NK-92 (cell line): ENCODE data around the gene RPS3.

Experiments
- DNase-seq: peaks from one replicate; lab custom pipeline; 2025; ENCODE audit not compliant: unreplicated experiment; lab: John Stamatoyannopoulos, UW

The RPS3 gene

GRCh38 chr11:75434051-75434450 is 34.7 kb downstream of the RPS3 start:
- DNase-seq: no peak

DNA sequence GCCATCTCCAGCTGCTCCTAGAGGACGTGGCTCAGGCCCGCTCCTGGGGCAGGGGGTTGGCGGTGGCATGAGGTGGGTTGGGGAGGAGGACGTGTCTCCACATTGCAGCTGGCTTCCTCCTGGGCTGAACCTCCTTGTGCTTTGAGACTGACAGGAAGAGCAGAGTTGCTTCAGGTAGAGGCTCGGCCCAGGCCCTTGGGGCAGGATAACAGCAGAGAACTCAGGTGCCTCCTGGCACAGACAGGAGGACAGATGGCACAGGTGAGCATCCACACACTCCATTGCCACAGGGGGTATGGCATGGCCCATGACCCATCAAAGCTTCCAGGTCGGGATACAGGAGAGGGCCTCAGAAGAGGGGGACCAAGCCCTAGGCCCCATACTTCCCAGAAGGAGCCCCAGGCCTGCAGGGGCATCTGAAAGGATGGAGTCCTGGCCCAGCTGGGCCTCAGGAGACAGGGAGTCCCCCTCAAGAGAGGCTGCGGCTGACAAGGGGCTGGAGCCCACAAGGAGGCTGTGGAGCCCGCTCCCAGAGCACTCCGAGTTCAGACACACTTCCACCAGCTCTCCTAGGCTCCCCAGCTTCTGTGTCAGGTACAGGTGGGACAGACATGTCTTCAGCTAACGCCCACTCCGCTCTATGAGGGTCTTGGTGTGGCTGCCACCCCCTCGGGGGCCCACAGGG is 35.7 kb downstream of the RPS3 start:
- DNase-seq: no peak

DNA sequence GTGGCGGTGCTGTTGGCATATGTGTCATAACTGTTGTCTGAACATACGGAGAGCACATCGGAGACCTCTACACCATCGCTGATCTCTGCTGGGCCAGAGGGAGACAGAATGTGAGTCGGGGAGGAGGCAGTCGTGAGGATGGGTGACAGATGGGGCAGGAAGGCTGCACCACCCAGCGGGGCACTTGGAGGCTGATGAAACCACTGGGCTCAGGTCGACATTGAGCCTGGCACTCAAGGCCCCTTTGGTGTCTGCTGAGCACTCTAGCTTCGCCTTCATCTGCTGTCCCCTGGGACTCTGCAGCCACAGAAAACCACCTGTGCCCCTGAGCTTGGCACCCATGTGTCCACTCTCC is 36.2 kb downstream of the RPS3 start:
- DNase-seq: no peak

DNA sequence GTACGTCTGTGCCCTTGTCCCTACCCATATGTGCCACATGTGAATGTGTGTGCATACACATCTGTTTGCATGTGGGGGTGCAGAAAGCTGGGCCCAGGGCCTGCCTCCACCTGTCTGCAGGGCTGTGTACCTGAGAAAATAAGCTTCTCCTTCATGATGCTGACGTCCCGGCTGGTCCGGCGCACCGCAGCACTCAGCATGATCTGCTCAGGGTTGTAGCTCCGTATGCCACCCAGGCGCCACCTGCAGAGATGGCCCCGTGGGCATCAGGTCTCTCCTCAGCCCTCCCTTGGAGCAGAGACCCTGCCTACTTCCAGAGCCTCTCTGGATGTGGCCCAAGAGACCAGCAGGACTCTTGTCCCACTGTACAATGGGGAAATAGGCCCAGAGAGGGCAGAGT is 37.5 kb downstream of the RPS3 start:
- DNase-seq: no peak

GRCh38 chr11:75437966-75438659 is 38.8 kb downstream of the RPS3 start:
- no peak for DNase-seq

- no peak for DNase-seq
Measured at GRCh38 chr11:75439026-75439425, 39.7 kb downstream of the RPS3 start.

- DNase-seq: no peak
Measured at GRCh38 chr11:75439495-75440120, 40.3 kb downstream of the RPS3 start.

DNA sequence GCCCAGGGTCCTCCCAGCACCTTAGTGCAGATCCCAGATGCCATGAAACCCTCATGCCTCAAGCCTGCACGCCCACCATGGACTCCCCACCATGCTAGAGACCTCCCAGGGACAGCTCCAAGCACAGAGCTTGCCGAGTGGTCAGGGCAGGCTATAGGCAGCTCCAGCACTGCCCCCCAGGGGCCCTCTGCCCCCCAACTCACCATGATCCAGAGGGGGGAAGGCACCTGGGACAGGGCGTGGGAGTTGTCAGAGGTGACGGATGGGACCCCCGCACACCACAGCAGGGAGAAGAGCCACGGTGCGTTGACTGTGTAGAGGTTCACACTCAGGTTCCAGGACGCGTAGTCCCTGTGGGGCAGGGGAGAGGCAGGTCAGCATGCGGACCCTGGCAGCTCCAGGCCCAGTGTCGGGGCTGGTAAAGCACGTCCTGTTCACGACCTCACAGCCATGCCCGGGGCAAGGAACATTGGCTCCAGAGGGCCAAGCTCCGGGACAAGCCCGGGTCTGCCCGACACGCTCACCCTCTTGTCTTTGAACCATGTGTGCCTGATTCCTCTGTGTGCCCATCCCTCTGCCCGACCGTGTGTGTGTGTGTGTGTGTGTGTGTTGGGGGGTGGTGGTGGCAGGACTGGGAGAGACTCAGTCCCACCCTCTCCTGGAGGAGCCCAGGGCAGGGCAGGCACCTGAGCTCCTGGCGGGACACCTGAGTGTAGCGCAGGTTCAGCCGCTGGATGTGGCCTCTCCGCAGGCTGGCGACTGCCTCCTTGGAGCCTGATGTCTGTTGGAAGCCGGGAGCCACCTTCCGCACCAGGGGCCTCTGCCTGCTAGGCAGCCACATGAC is 41.9 kb downstream of the RPS3 start:
- DNase-seq: no peak

- DNase-seq: no peak
Measured at GRCh38 chr11:75441804-75442132, 42.5 kb downstream of the RPS3 start.

DNA sequence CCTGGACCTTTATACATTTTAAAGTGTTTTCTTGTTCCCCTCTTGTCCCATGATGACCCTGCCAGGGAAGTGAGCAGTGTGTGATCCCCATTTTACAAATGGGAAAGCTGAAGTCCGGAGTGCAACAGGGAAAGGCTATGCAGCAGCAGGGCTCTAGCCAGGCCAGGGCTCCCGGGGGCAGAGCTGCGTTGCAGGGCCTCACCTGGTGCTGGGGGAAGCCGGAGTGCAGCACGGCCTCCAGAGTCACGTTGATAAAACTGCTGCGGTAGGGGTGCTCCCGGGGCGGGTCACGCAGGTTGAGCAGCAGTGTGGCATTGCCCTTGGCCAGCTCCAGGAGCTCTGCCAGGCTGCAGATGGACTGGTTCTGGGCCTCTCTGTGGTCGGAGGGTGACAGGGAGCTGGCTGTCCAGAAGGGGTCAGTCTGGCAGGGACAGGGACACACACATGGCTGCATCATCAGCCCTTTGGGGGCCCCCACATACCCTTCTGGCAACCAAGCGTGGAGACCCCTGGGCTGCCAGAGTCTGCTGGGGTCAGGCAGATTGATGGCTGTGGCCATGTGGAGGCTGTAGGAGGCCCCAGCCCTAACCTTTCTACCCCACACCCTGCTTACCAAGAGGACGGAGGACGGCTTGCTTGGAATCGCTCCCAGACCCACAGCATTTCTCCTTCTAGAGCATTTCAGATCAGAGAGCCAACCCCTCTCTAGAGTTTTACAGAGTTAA is 43.0 kb downstream of the RPS3 start:
- no peak for DNase-seq

DNA sequence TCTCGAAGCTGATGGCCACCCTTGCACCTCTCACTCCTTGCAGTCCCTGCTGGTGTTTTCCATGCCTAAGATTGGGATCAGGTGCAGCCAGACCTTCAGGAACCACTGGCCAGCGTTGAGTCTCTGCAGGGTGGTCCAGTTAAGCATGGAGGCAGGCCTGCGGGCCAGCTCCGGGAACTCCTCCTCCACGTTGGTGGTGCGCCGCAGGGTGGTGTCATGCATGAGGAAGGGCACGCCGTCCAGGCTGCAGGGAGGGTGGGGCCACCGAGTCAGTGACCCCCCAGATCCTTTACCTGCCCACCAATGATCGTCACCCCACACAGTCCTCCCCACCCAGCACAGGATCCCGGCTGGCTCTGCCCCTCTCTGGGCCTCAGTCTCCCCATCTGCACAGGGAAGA is 43.7 kb downstream of the RPS3 start:
- DNase-seq: no peak

- DNase-seq: no peak
Measured at GRCh38 chr11:75445315-75445953, 46.1 kb downstream of the RPS3 start.

GRCh38 chr11:75447415-75447814 is 48.1 kb downstream of the RPS3 start:
- DNase-seq: no peak

DNA sequence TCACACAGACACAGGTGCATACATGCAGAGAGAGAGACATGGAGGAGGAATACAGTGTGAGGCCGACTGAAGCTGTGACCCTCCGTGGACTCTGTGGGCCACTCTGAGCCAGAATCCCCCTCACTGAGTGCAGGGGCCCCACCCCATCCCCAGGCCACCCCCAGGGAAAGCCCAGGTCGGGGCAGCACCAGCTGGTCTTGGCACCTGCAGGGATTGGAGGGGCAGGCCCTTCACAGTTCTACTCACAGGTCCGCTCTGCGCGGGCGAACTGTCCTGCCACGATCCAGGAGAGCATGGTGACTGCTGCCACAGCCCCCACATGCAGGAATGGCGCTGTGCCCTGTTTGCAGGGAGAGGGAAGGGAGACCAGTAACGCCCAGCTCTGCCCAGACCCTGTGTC is 50.0 kb downstream of the RPS3 start:
- no peak for DNase-seq

- DNase-seq: no peak
Measured at GRCh38 chr11:75449776-75450175, 50.5 kb downstream of the RPS3 start.

GRCh38 chr11:75450236-75450635 is 50.9 kb downstream of the RPS3 start:
- DNase-seq: no peak

- DNase-seq: no peak
Measured at GRCh38 chr11:75450826-75451821, 51.8 kb downstream of the RPS3 start.

DNA sequence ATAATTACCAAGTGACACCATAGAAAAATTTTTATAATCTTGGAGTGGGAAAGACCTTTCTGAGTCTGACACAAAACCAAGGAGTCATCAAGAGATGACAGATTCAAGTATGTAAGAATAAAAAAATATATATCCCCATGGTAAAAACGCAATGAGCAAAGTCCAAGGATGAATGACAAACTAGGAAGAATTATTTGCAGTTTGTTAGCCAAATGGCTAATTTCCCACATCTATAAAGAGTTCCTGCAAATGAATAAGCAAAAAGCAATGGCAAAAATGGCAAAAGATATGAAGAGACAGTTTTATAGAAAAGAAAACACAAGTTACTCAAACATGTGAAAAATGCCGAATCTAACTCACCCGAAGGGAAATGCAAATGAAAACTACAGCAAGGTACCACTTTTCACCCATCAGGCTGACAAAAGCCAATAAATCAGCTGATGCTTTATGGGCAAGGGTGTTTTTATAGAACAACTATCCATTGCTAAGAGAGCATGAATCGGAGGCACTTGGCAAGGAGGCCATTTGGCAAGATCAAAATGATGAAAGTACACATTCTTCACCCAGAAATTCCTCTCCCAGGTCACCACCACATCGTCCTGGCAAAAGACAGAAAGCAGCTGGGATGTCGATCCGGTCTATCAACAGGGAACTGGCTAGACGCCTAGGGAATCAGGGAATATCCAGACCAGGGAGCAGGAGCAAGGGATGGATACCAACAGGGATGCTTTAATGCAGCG is 54.8 kb downstream of the RPS3 start:
- no peak for DNase-seq

DNA sequence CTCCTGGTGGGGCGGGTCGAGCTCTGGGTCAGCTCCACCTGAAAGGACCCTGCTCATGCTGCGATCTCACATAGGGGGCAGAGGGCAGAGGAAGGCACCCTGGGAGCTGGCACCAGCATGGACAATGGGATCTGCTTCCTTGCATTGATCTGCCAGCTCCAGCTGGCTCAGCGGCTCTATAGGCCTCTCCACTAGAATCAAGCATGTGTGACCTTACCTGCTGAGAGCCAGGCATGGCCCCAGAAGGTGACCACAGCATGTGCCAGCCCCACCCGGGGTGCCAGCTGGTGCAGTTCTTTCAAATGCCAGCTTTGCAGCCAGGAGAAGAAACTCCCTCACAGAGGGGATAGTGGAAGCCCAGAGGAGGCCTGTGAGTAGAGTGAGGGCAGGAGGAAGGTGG is 55.7 kb downstream of the RPS3 start:
- no peak for DNase-seq
